NT2/D1 (cell line): ENCODE data around the gene HMGA1.

Experiments
- SUZ12 ChIP-seq: IDR thresholded peaks from 2 replicates; pipeline ENCODE4 v1.6.1; 2011; ENCODE audit not compliant: insufficient read length, insufficient read depth; ENCODE audit errors: extremely low read depth
- YY1 ChIP-seq: IDR thresholded peaks from 2 replicates; pipeline ENCODE4 v1.6.1; 2011; ENCODE audit not compliant: insufficient read length, insufficient read depth
- ZNF274 ChIP-seq: IDR thresholded peaks from 2 replicates; pipeline ENCODE4 v1.6.1; 2011; ENCODE audit warnings: mild to moderate bottlenecking, low read depth, low read length

GRCh38 chr6:34276881-34277762 is 40.4 kb downstream of the HMGA1 start:
- TF ChIP-seq ZNF274 (no peak), SUZ12 (no peak), YY1 (no peak)
